Endodermal cell (in vitro differentiated cells): ENCODE data around the gene FDPS. TPM values are rescaled to one million over a fixed set of nuclear protein-coding genes. Genes with fewer than 3 reads are reported as not detected.

Source experiments
- DNase-seq: peaks from one replicate; pipeline ENCODE4 v3.0.0-alpha.2; 2017
- H3K27ac ChIP-seq: 2 replicates; pipeline ENCODE4 v1.5.1; 2013; ENCODE audit warnings: mild to moderate bottlenecking, low read depth, low read length, moderate library complexity
- H3K27me3 ChIP-seq: 2 replicates; pipeline ENCODE4 v1.6.1; 2013; ENCODE audit warnings: mild to moderate bottlenecking, low read length, moderate library complexity; ENCODE audit not compliant: insufficient read depth, control insufficient read depth, poor library complexity, severe bottlenecking
- H3K36me3 ChIP-seq: 2 replicates; pipeline ENCODE4 v1.7.0; 2013; ENCODE audit warnings: mild to moderate bottlenecking, low read length, moderate library complexity; ENCODE audit not compliant: control insufficient read depth, insufficient read depth
- H3K4me1 ChIP-seq: one replicate; pipeline ENCODE4 v1.7.0; 2013; ENCODE audit warnings: low read length; ENCODE audit not compliant: control insufficient read depth, insufficient read depth
- H3K4me3 ChIP-seq: 2 replicates; pipeline ENCODE4 v1.5.1; 2013; ENCODE audit warnings: mild to moderate bottlenecking, low read length, moderate library complexity
- H3K9ac ChIP-seq: 2 replicates; pipeline ENCODE4 v1.6.1; 2013; ENCODE audit warnings: mild to moderate bottlenecking, low read length, moderate library complexity; ENCODE audit not compliant: poor library complexity, severe bottlenecking; ENCODE audit errors: extremely low read depth
- H3K9me3 ChIP-seq: 2 replicates; pipeline ENCODE4 v1.6.1; 2013; ENCODE audit warnings: mild to moderate bottlenecking, low read length, moderate library complexity; ENCODE audit not compliant: control insufficient read depth
- H3K27ac Mint-ChIP-seq: 2 replicates; pipeline ENCODE4 v1.8.0; 2020; ENCODE audit warnings: mixed read lengths
- H3K27me3 Mint-ChIP-seq: 2 replicates; pipeline ENCODE4 v1.8.0; 2021; ENCODE audit warnings: mild to moderate bottlenecking, mixed read lengths; ENCODE audit not compliant: insufficient read depth
- H3K36me3 Mint-ChIP-seq: 2 replicates; pipeline ENCODE4 v1.8.0; 2020; ENCODE audit warnings: low read depth, mixed read lengths
- H3K4me1 Mint-ChIP-seq: 2 replicates; pipeline ENCODE4 v1.8.0; 2020; ENCODE audit warnings: mixed read lengths
- H3K4me3 Mint-ChIP-seq: 2 replicates; pipeline ENCODE4 v1.8.0; 2020; ENCODE audit warnings: mild to moderate bottlenecking, moderate library complexity, mixed read lengths
- H3K9me3 Mint-ChIP-seq: 2 replicates; pipeline ENCODE4 v1.8.0; 2020; ENCODE audit warnings: mild to moderate bottlenecking, mixed read lengths
- WGBS, 2 experiments: methylation state at CpG; one replicate each; pipeline versions ENCODE4 v1.1.5 to v1.1.7; 2013; ENCODE audit warnings: missing lambda C conversion rate in 2 of 2, mixed read lengths in 1 of 2; ENCODE audit not compliant: insufficient coverage in 1 of 2, insufficient read length in 1 of 2; 5-methylcytosine and 5-hydroxymethylcytosine counted together
- total RNA-seq, 2 donors: library from RNA; stranded (reverse); fragmentation: NEBNext Ultra II Directional in 1 of 2; extraction: Animal tissue kit (Norgen Biotek cat#: 25700) in 1 of 2; gene quantifications; 2 replicates in 1 of 2; 3 replicates in 1 of 2; pipeline ENCODE4 v1.2.1, GENCODE V29; 2021
- TF ChIP-seq, protein P1 (sequence below): fragments of 200-600 bp; sonication (generic); conservative IDR thresholded peaks from 2 replicates; pipeline ENCODE4 v1.5.0; 2021; ENCODE audit warnings: antibody characterized with exemption, mild to moderate bottlenecking

The FDPS gene
- total RNA-seq, 2 donors from 2014 or later, result 247 to 250 TPM

DNA sequence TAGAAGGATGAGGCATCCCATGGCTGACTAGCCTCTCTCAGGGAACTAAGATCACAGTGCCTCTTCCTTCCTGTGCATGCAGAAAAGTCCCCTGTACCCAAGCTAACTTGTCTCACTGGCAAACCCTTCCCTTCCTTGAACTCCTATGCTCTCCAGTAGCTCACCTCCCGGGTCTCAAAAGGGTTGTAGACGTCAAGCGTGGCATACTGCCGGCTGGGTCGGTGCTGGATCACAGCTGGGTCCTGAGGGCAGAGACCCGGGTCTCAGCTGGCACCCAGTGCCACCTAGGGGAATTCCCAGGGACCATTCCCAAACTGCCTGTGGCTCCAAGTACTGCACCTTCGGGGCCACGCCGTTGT lies 47.2 kb upstream of the FDPS start:
- Histone ChIP-seq H3K9ac (peak overlapping the region; percentile 56), H3K4me1 (no peaks in the 10 kb centered on the region), H3K4me3 (peak overlapping the region; percentile 92), H3K27ac (peak overlapping the region; percentile 59), H3K9me3 (no peaks in the 10 kb centered on the region), H3K27me3 (no peaks in the 10 kb centered on the region), H3K36me3 (peaks cover 55% of the 10 kb centered on the region)
- Mint-ChIP-seq H3K4me1 (peaks cover 13% of the 10 kb centered on the region), H3K36me3 (peaks cover 56% of the 10 kb centered on the region), H3K9me3 (no peaks in the 10 kb centered on the region), H3K4me3 (peak overlapping the region; percentile 91), H3K27ac (peak overlapping the region; percentile 94), H3K27me3 (no peaks in the 10 kb centered on the region)
- TF ChIP-seq, protein P1, sequence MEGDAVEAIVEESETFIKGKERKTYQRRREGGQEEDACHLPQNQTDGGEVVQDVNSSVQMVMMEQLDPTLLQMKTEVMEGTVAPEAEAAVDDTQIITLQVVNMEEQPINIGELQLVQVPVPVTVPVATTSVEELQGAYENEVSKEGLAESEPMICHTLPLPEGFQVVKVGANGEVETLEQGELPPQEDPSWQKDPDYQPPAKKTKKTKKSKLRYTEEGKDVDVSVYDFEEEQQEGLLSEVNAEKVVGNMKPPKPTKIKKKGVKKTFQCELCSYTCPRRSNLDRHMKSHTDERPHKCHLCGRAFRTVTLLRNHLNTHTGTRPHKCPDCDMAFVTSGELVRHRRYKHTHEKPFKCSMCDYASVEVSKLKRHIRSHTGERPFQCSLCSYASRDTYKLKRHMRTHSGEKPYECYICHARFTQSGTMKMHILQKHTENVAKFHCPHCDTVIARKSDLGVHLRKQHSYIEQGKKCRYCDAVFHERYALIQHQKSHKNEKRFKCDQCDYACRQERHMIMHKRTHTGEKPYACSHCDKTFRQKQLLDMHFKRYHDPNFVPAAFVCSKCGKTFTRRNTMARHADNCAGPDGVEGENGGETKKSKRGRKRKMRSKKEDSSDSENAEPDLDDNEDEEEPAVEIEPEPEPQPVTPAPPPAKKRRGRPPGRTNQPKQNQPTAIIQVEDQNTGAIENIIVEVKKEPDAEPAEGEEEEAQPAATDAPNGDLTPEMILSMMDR, result peak; percentile 49
- 5 to 7% methylated on average over 6 to 9 of the region's 9 CpGs for WGBS, 2 experiments
- DNase-seq, result no peak

DNA sequence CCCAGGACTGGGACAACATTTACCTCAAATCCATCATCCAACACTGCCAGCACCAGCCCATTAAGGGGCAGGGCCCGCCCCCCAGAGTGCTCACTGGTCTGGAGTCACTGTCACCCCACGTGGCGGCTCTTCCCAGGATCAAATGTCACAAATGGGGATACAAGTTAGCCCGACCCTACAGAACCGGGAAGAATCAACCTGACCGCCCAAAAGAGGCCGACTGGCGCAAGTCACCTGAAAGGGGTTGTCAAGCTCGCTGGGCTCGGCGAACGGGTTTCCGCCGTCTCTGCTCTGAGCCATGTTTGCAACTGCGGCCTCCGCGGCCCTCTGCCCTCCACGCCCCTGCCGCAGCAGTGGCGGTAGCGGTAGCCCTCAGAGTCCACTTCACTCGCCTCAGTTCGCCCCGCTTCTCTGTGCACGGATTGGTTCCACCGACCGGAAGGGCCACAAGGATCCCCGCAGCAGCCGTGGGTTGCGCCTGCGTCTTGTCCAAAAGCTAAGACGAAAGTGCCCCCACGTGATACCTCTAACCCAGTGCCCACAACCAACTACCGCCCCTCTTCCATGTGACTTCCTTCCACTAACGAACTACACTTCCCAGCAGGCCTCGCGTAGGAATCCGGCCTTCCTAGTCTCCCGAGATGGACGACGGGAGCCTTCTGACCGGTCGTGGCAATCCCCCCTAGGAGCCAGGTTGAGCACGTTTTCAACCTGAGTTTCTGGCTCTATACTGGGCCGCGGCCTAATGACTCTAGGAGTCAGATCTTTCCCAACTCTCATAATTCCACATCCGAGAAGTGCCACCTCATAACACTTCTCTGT lies 46.6 kb upstream of the FDPS start, which contains the start of gene SCAMP3:
TSS of gene SCAMP3 (minus strand) at position 509 of the 822 bp plus-strand sequence. CDS start at position 300, 209 bp downstream.
- 2 to 5% methylated on average over 22 to 47 of the region's 47 CpGs for WGBS, 2 experiments
- peak within 1 kb of the TSS; percentile 59 for H3K27ac ChIP-seq
- H3K36me3 Mint-ChIP-seq, result peaks cover 61% of the 10 kb centered on the region

DNA sequence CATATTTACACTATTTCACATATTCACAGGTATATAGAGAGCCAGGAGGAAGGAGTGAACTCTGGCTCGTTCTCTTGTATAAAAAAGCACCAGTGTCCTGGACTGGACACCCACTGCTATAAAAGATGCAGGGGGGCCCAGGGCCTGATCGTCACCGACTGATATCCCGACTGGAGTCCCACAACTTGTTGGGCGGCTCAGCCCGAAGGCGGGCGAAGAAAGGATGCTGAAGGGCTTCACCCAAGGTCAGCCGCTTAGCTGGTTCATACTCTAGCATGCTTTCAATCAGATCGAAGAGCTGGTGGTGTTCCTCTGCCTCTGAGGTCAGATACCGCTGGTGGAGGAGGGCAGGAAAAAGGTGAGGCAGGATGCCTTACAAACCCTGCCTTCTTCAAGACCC lies 45.6 kb upstream of the FDPS start:
- no peak overlapping the region for H3K4me3 Mint-ChIP-seq
- no peak overlapping the region for H3K27ac ChIP-seq

More for the DNA sequence above, 46.6 kb upstream of the FDPS start, which contains the start of gene SCAMP3:
- peak; percentile 98 for DNase-seq
- Mint-ChIP-seq H3K4me1 (peaks cover 13% of the 10 kb centered on the region), H3K27me3 (no peaks in the 10 kb centered on the region), H3K4me3 (peak within 1 kb of the TSS; percentile 91), H3K27ac (peak within 1 kb of the TSS; percentile 94), H3K9me3 (no peaks in the 10 kb centered on the region)
- Histone ChIP-seq H3K9me3 (no peaks in the 10 kb centered on the region), H3K4me3 (peak within 1 kb of the TSS; percentile 92), H3K9ac (peak within 1 kb of the TSS; percentile 56), H3K36me3 (peaks cover 60% of the 10 kb centered on the region), H3K27me3 (no peaks in the 10 kb centered on the region), H3K4me1 (no peaks in the 10 kb centered on the region)
- TF ChIP-seq, protein P1, result no peak

More for the DNA sequence above, 45.6 kb upstream of the FDPS start:
- Mint-ChIP-seq H3K27ac (peak overlapping the region; percentile 94), H3K27me3 (no peaks in the 10 kb centered on the region), H3K4me1 (peaks cover 13% of the 10 kb centered on the region), H3K9me3 (no peaks in the 10 kb centered on the region), H3K36me3 (peaks cover 63% of the 10 kb centered on the region)
- Histone ChIP-seq H3K27me3 (no peaks in the 10 kb centered on the region), H3K9me3 (no peaks in the 10 kb centered on the region), H3K4me1 (no peaks in the 10 kb centered on the region), H3K36me3 (peaks cover 70% of the 10 kb centered on the region), H3K4me3 (no peak overlapping the region), H3K9ac (no peak overlapping the region)
- no peak for DNase-seq
- 92 to 94% methylated on average over 9 to 11 of the region's 11 CpGs for WGBS, 2 experiments
- TF ChIP-seq, protein P1, result no peak
